ENCODE measurements around the gene SAMD11.

DNA sequence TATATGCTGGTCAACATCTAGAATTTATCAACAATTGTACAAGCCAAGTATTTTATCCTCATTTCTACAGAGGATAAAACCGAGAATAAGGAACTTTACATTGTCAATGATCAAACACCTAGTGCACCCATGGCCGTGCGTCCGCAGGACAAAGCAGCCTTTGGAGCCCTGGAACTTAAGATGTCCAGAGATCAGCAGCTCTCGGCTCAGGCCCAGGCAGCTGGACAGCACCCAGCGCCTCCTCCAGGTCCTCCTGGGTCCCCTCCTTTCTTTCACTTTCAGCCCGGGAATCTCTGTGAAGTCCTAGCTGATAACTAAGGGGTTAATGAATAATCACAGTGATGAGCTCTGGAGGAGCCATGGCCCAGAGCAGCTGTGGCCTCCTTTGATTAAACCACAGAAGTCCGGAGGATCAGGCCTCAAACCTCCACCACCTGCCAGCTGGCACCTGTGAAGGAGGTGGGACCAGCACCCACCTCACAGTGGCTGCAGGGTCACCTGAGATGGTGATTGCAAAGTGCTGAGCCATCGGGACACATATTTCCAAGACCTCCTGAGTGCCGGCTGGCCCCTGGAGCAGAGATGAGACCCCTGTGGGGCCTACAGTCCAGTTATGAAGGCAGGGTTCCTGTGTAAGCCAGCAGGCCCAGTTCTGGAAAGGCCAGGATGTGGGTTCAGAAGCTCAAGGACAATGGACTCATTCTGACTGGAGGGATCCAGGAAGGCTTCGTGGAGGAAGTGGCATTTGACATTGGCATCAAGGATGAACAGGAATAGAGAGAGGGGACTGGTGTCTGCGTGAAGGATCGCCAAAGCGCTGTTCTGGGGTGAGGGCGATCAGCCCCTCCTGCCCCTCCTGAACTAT is 11.6 kb upstream of the SAMD11 start:
- TF ChIP-seq POLR2A (IDR thresholded peaks at IDR 0.05): no peak
- TF ChIP-seq, protein P1, sequence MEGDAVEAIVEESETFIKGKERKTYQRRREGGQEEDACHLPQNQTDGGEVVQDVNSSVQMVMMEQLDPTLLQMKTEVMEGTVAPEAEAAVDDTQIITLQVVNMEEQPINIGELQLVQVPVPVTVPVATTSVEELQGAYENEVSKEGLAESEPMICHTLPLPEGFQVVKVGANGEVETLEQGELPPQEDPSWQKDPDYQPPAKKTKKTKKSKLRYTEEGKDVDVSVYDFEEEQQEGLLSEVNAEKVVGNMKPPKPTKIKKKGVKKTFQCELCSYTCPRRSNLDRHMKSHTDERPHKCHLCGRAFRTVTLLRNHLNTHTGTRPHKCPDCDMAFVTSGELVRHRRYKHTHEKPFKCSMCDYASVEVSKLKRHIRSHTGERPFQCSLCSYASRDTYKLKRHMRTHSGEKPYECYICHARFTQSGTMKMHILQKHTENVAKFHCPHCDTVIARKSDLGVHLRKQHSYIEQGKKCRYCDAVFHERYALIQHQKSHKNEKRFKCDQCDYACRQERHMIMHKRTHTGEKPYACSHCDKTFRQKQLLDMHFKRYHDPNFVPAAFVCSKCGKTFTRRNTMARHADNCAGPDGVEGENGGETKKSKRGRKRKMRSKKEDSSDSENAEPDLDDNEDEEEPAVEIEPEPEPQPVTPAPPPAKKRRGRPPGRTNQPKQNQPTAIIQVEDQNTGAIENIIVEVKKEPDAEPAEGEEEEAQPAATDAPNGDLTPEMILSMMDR (IDR thresholded peaks at IDR 0.05): no peak
